ENCODE data around the gene C3orf20.

- no peak for TF ChIP-seq TAF1 (IDR thresholded peaks at IDR 0.05; ENCODE audit: low read depth)
- no peak for TF ChIP-seq MAX (IDR thresholded peaks at IDR 0.05)
Measured at GRCh38 chr3:14700891-14701290, 25.9 kb downstream of the C3orf20 start.

All from Ishikawa (cell line).